ENCODE data around the gene CPSF6. TPM values are rescaled to one million over a fixed set of nuclear protein-coding genes. Genes with fewer than 3 reads are reported as not detected.

Gene CPSF6
- total and polyA plus RNA-seq, 2 donors (not counting 3 experiments of a cell fraction or from before 2014, with no cell fraction given) = 55.8 to 91.7 TPM

DNA sequence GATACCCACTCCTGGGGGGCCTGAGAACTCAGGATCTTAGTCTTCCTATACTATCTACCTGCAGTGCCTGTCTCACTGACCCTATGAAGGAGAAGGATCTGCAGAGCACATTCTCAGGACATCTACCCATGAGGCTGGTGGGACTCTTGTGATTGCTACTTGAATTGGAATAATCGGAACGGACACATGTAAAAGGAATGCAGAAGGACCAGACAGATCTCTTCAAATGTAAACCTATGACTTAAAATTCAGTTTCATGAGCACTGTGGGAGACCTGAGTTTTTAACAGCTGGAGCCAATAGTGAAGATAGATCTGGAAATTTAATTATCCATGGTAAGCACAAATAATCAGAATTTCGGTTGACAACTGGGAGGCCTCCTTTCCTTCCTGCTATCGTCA, 35.2 kb upstream of the CPSF6 start:
- no peaks in the 10 kb centered on the region for H3K9me3 ChIP-seq (replicated peaks; ENCODE audit: control insufficient read depth, insufficient read depth, low read length)
- no peak overlapping the region for H2AFZ ChIP-seq (ENCODE audit: low read depth, low read length)
- TF ChIP-seq GATA2 (IDR thresholded peaks at IDR 0.05; ENCODE audit: insufficient read depth, insufficient read length, low read depth, low read length) (no peak), MYC (IDR thresholded peaks at IDR 0.05; ENCODE audit: low read depth, low read length) (no peak), EZH2 (IDR thresholded peaks at IDR 0.05; ENCODE audit: borderline replicate concordance, low read depth, low read length, severe bottlenecking) (no peak), POLR2AphosphoS5 (IDR thresholded peaks at IDR 0.05; ENCODE audit: insufficient read depth, low read depth, low read length) (no peak), POLR2A (IDR thresholded peaks at IDR 0.05; ENCODE audit: low read depth, low read length) (no peak), FOS (IDR thresholded peaks at IDR 0.05; ENCODE audit: borderline replicate concordance, insufficient read depth, low read length) (no peak), JUN (IDR thresholded peaks at IDR 0.05; ENCODE audit: borderline replicate concordance, insufficient read depth, insufficient read length, low read depth) (no peak)
- TF ChIP-seq, protein P1, sequence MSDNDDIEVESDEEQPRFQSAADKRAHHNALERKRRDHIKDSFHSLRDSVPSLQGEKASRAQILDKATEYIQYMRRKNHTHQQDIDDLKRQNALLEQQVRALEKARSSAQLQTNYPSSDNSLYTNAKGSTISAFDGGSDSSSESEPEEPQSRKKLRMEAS (IDR thresholded peaks at IDR 0.05; ENCODE audit: insufficient read depth, insufficient read length) = no peak
- TF ChIP-seq, protein P2, sequence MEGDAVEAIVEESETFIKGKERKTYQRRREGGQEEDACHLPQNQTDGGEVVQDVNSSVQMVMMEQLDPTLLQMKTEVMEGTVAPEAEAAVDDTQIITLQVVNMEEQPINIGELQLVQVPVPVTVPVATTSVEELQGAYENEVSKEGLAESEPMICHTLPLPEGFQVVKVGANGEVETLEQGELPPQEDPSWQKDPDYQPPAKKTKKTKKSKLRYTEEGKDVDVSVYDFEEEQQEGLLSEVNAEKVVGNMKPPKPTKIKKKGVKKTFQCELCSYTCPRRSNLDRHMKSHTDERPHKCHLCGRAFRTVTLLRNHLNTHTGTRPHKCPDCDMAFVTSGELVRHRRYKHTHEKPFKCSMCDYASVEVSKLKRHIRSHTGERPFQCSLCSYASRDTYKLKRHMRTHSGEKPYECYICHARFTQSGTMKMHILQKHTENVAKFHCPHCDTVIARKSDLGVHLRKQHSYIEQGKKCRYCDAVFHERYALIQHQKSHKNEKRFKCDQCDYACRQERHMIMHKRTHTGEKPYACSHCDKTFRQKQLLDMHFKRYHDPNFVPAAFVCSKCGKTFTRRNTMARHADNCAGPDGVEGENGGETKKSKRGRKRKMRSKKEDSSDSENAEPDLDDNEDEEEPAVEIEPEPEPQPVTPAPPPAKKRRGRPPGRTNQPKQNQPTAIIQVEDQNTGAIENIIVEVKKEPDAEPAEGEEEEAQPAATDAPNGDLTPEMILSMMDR (IDR thresholded peaks at IDR 0.05; ENCODE audit: extremely low read depth in 1 of 2, insufficient read depth in 1 of 2, low read depth in 1 of 2, low read length in 2 of 2) = no peak
- ChIA-PET POLR2A (no interaction called here), CTCF (no interaction called here)
- H3K36me3 ChIP-seq (ENCODE audit: control insufficient read depth in 2 of 2, extremely low read depth in 1 of 2, insufficient read depth in 2 of 2, low read length in 2 of 2) = no peaks in the 10 kb centered on the region
- no peak overlapping the region for H3K27ac ChIP-seq (ENCODE audit: insufficient read depth, low read depth, low read length)
- dilution Hi-C loops (cut with MboI; ENCODE audit: extremely low pct_ligation_motif_present, low sequenced_read_pairs) (no loop called here), intact Hi-C loops (cut with micrococcal nuclease) (no loop called here)
- H3K79me2 ChIP-seq (ENCODE audit: control insufficient read depth, insufficient read depth, low read length) = no peaks in the 10 kb centered on the region
- no peaks in the 10 kb centered on the region for H3K4me1 ChIP-seq (ENCODE audit: control insufficient read depth, extremely low read depth, insufficient read depth, low read length)
- H3K9ac ChIP-seq (replicated peaks; ENCODE audit: extremely low read depth, insufficient read depth, low read length) = no peak overlapping the region
- H3K9me1 ChIP-seq (replicated peaks; ENCODE audit: control insufficient read depth, extremely low read depth, insufficient read depth, low read length) = no peaks in the 10 kb centered on the region
- no TSS peak for BruUV-seq (replicated peaks)
- no peaks in the 10 kb centered on the region for H3K27me3 ChIP-seq (ENCODE audit: control insufficient read depth in 2 of 2, insufficient read depth in 2 of 2, low read length in 2 of 2)
- no peak overlapping the region for H3K4me3 ChIP-seq (replicated peaks in 1 of 3; ENCODE audit: insufficient read depth in 1 of 3, low read depth in 1 of 3, low read length in 3 of 3)
- FAIRE-seq (no peak), DNase-seq (ENCODE audit: low read depth, low spot score) (no peak)
- no peaks in the 10 kb centered on the region for H4K20me1 ChIP-seq (replicated peaks; ENCODE audit: control insufficient read depth, extremely low read depth, insufficient read depth, low read length)
- no peak overlapping the region for H3K4me2 ChIP-seq (ENCODE audit: insufficient read depth, low read length)

Measured in endothelial cell of umbilical vein (primary cell).